Left renal pelvis (tissue), 4 donors: Measurements from ENCODE around the gene DNAAF1. TPM values are rescaled to one million over a fixed set of nuclear protein-coding genes. Genes with fewer than 3 reads are reported as not detected.
A peak's percentile ranks its signal among the peaks of the same experiment; 100 is the strongest.
"Not testable (repeated sequence)": the region's sequence is repeated elsewhere in the genome, so short reads cannot be mapped to it uniquely, and the experiment has no call there.

Source experiments
- DNase-seq, 4 donors: peaks; one replicate each; pipeline ENCODE4 v3.0.0-alpha.2; 2013; ENCODE audit warnings: low read depth in 4 of 4, low spot score in 3 of 4
- polyA plus RNA-seq, 4 donors: library from polyadenylated mRNA; unstranded; fragments of 120-200 nt; gene quantifications; one replicate each; pipeline ENCODE4 v1.2.1, GENCODE V29; 2013; ENCODE audit not compliant: insufficient read length in 4 of 4

Gene DNAAF1
- polyA plus RNA-seq, 4 donors: 0.57 to 7.5 (median 4.9) TPM

- no peak for DNase-seq
Observed at GRCh38 chr16:84182680-84183571, 37.8 kb downstream of the DNAAF1 start.

- no peak for DNase-seq
Observed at GRCh38 chr16:84183572-84183875, 38.4 kb downstream of the DNAAF1 start.

- no peak for DNase-seq
Observed at GRCh38 chr16:84183911-84184591, 38.9 kb downstream of the DNAAF1 start.

- no peak for DNase-seq
Observed at GRCh38 chr16:84184775-84185174, 39.7 kb downstream of the DNAAF1 start.

- peak; percentile 84 to 90 (median 87) for DNase-seq
Observed at GRCh38 chr16:84186685-84187437, 41.8 kb downstream of the DNAAF1 start, which contains the start of gene TAF1C. TSS of gene TAF1C (minus strand) at chr16:84187057. CDS start at chr16:84184988, 2,069 bp downstream.

- DNase-seq: no peak
Observed at GRCh38 chr16:84190731-84191388, 45.8 kb downstream of the DNAAF1 start, which contains the start of gene ADAD2. TSS of gene ADAD2 (plus strand) at chr16:84191157. CDS start at chr16:84191231, 74 bp downstream.

- no peak for DNase-seq
Observed at GRCh38 chr16:84191466-84191865, 46.4 kb downstream of the DNAAF1 start.

- no peak for DNase-seq
Observed at GRCh38 chr16:84193480-84193879, 48.4 kb downstream of the DNAAF1 start.

- no peak for DNase-seq
Observed at GRCh38 chr16:84194018-84194417, 48.9 kb downstream of the DNAAF1 start.

GRCh38 chr16:84194470-84195200, 49.5 kb downstream of the DNAAF1 start:
- DNase-seq: no peak

- DNase-seq: no peak
Observed at GRCh38 chr16:84195201-84196093, 50.3 kb downstream of the DNAAF1 start.

GRCh38 chr16:84196101-84196500, 51.0 kb downstream of the DNAAF1 start:
- no peak for DNase-seq

GRCh38 chr16:84196727-84197394, 51.8 kb downstream of the DNAAF1 start:
- no peak for DNase-seq

- DNase-seq: no peak
Observed at GRCh38 chr16:84197466-84198128, 52.5 kb downstream of the DNAAF1 start.

- no peak for DNase-seq
Observed at GRCh38 chr16:84198401-84198800, 53.3 kb downstream of the DNAAF1 start.

GRCh38 chr16:84199097-84199496, 54.0 kb downstream of the DNAAF1 start:
- no peak for DNase-seq

- no peak for DNase-seq
Observed at GRCh38 chr16:84199861-84200260, 54.8 kb downstream of the DNAAF1 start.

GRCh38 chr16:84204551-84204950, 59.4 kb downstream of the DNAAF1 start:
- not testable (repeated sequence) for DNase-seq
